ELF-1 (cell line): ENCODE measurements around the gene DECR2.
"Not testable (repeated sequence)": the region's sequence is repeated elsewhere in the genome, so short reads cannot be mapped to it uniquely, and the experiment has no call there.

ENCODE experiments used
- DNase-seq: peaks from one replicate; pipeline ENCODE4 v3.0.0-alpha.2; 2016; ENCODE audit warnings: low read depth, low spot score

Gene DECR2

DNA sequence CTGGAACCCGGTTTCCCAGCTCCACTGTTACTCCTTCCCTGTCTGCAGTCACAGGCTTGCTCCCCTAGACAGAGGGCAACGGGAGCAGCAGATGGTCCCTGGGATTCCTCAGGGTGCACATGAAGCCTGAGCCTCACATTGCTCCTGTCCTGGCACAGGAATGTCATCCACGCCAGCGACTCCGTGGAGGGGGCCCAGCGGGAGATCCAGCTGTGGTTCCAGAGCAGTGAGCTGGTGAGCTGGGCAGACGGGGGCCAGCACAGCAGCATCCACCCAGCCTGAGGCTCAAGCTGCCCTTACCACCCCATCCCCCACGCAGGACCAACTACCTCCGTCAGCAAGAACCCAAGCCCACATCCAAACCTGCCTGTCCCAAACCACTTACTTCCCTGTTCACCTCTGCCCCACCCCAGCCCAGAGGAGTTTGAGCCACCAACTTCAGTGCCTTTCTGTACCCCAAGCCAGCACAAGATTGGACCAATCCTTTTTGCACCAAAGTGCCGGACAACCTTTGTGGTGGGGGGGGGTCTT, 1.6 kb upstream of the DECR2 start:
- no peak for DNase-seq

GRCh38 chr16:404971-405486, 3.3 kb downstream of the DECR2 start:
- DNase-seq = peak; percentile 37

DNA sequence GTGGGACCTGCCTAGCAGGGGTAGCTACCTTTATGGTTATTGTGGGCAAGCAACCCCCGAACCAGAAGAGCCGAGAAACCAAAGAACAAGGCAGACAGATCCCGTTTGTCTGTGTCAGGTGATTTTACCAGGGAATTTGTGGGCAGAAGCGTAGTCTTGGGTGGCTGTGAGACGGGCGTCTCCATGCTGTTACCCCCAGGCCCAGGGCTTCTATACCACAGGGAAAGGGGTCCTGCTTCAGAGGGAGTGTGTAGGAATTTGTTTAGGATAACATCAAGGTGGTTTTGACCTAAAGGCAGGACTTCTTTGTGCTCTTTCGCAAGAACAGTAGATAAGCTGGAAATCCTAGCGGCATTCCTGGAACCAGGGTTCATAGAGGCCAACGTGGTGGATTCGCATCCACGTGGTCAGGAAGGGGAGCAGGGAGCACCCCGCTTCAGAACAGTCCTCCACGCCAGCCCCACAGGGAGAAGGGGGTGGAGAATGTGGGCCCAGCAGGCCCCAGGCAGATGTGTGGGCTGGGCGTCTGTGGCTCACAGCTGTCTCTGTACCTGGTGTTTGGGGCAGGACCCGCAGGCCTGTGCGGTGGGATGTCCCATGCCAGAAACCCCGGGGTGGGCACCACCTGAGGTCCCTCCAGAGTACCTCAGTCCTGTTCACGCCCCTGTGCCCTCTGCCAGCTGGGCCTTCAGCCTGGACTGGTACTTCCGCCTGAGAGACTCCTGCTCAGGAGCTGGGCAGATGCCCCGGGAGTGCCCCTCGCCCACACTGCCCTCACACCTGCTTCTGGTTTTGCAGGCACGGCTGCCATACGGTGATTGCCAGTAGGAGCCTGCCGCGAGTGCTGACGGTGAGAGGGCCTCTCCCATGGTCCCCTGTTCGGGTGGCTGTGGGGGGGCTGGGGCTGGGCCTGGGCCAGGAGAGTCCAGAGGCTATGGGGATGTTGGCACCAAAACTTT, 4.1 kb downstream of the DECR2 start:
- peak; percentile 49 for DNase-seq

DNA sequence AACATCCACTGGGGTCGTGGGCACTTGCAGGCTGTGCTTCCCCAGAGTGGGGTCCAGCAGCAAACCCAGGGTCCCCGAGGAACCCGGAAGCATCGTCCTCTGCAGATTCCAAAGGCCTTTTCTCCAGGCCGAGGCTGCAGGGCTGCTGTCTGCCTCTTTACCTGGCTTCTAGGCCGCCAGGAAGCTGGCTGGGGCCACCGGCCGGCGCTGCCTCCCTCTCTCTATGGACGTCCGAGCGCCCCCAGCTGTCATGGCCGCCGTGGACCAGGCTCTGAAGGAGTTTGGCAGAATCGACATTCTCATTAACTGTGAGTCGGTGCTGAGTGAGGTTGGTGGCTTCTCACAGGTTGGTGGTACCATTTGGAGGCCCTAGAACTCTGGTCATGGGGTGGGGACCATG, 5.6 kb downstream of the DECR2 start:
- DNase-seq = no peak

DNA sequence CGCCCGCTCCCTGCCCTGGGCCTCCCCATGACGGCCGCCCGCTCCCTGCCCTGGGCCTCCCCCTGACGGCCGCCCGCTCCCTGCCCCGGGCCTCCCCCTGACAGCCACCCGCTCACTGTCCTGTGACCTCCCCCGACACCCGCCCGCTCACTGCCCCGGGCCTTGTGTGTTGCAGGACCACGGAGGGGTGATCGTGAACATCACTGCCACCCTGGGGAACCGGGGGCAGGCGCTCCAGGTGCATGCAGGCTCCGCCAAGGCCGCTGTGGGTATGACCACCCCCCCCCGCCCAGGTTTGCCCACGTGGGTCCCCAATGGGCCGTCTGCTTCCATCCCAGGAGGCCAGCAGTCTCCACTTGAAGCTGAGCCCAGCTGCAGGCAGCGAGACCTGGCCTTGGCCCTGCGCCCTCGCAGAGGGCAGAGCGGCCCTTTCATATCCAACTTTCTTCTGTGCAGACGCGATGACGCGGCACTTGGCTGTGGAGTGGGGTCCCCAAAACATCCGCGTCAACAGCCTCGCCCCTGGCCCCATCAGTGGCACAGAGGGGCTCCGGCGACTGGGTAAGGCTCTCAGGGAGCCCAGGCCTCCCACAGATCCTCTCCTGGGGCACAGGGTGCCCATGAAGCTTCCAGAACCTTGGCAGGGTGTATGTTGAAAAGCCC, 9.0 kb downstream of the DECR2 start:
- DNase-seq = no peak

GRCh38 chr16:411576-412265, 10.0 kb downstream of the DECR2 start:
- DNase-seq = no peak

GRCh38 chr16:414395-415169, 12.9 kb downstream of the DECR2 start:
- peak; percentile 46 for DNase-seq

DNA sequence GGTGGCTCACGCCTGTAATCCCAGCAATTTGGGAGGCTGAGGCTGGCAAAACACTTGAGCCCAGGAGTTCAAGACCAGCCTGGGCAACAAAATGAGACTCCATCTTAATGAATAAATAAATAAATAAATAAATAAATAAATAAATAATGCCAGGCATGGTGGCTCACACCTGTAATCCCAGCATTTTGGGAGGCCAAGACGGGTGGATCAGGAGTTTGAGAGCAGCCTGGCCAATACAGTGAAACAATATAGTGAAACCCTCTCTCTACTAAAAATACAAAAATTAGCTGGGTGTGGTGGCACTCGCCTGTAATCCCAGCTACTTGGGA, 13.4 kb downstream of the DECR2 start:
- not testable (repeated sequence) for DNase-seq

GRCh38 chr16:422179-422578, 20.5 kb downstream of the DECR2 start:
- DNase-seq = not testable (repeated sequence)

- DNase-seq = peak; percentile 49
Observed at GRCh38 chr16:424033-424622, 22.4 kb downstream of the DECR2 start.

GRCh38 chr16:424623-425081, 23.0 kb downstream of the DECR2 start:
- peak; percentile 44 for DNase-seq

- DNase-seq = peak; percentile 87
Observed at GRCh38 chr16:425082-425718, 23.5 kb downstream of the DECR2 start, which contains the start of gene RAB11FIP3. Gene RAB11FIP3 (plus strand): TSS chr16:425649. CDS start chr16:426007, 358 bp downstream.

DNA sequence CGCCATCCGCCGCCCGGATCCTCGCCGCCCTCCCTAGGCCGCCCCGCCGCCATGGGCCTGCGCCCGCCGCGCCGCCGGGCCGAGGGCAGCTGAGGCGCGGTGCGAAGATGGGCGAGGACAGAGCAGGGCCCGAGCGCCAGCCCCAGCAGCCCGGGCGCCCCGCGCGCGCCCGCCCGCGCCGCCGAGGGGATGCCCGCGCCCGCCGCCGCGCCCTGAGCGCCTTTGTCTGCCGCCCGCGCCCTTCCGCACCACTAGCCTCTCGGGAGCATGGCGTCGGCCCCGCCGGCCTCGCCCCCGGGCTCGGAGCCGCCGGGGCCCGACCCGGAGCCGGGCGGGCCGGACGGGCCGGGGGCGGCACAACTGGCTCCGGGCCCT, 24.0 kb downstream of the DECR2 start:
- no peak for DNase-seq

DNA sequence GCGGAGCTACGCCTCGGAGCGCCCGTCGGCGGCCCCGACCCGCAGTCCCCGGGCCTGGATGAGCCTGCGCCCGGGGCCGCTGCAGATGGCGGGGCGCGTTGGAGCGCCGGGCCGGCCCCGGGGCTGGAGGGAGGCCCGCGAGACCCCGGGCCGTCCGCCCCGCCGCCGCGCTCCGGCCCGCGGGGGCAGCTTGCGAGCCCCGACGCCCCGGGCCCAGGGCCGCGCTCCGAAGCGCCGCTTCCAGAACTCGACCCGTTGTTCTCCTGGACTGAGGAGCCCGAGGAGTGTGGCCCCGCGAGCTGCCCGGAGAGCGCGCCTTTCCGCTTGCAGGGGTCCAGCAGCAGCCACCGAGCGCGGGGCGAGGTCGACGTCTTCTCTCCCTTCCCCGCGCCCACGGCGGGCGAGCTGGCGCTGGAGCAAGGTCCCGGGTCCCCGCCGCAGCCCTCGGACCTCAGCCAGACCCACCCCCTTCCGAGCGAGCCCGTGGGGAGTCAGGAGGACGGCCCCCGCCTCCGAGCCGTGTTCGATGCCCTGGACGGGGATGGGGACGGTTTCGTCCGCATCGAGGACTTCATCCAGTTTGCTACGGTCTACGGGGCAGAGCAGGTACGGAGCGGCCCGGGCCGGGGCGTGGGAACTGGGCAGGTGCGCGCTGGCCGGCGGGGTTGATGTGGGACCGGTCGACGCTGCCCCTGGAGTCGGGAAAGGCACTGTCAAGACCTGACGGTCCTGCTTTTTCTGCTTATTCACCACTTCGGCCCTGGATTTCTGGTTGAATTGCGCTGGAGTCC, 24.6 kb downstream of the DECR2 start:
- peak; percentile 39 for DNase-seq

- DNase-seq = no peak
Observed at GRCh38 chr16:426906-427249, 25.2 kb downstream of the DECR2 start.

GRCh38 chr16:427250-427649, 25.6 kb downstream of the DECR2 start:
- no peak for DNase-seq

- DNase-seq = no peak
Observed at GRCh38 chr16:430904-431303, 29.2 kb downstream of the DECR2 start.

- no peak for DNase-seq
Observed at GRCh38 chr16:440627-441026, 38.9 kb downstream of the DECR2 start.

DNA sequence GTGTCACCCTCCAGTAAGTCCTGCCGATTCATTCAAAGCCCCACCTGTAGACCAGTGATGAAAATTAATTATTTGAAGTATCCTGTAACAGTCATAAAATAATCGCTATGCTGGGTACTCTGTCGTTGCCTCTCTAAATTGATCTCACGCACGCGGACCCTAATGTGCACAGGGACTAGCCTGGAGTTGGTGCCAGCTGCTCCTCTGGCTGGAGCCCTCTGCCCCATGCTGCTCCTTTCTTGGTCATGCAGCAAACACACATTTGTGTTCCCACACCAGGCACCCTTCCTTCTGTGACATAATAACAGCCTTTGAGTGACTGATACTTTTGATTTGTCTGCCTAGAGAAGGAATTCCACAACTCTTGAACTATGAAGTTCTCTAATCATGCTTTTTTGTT, 39.8 kb downstream of the DECR2 start:
- DNase-seq = no peak
